T-helper 2 cell treated with Interferon-gamma antibody and Interleukin-4, amounts not matched to agents 100 ng/mL and 5 ng/mL, for 36 hours (primary cell): ENCODE results near the gene TMEM179. TPM values are rescaled to one million over a fixed set of nuclear protein-coding genes. Genes with fewer than 3 reads are reported as not detected.
"Not testable (repeated sequence)": the region's sequence is repeated elsewhere in the genome, so short reads cannot be mapped to it uniquely, and the experiment has no call there.

ENCODE experiments used
- intact Hi-C: fragments of 100-400 bp; cut with micrococcal nuclease; formaldehyde crosslinking; loops from one replicate; pipeline ENCODE4 v1.15.1; 2023
- total RNA-seq: library from RNA; stranded (reverse); gene quantifications from 2 replicates; pipeline ENCODE4 v1.2.3, GENCODE V29; 2022

The TMEM179 gene
- total RNA-seq, 1 donor from 2014 or later: 0.11 TPM

DNA sequence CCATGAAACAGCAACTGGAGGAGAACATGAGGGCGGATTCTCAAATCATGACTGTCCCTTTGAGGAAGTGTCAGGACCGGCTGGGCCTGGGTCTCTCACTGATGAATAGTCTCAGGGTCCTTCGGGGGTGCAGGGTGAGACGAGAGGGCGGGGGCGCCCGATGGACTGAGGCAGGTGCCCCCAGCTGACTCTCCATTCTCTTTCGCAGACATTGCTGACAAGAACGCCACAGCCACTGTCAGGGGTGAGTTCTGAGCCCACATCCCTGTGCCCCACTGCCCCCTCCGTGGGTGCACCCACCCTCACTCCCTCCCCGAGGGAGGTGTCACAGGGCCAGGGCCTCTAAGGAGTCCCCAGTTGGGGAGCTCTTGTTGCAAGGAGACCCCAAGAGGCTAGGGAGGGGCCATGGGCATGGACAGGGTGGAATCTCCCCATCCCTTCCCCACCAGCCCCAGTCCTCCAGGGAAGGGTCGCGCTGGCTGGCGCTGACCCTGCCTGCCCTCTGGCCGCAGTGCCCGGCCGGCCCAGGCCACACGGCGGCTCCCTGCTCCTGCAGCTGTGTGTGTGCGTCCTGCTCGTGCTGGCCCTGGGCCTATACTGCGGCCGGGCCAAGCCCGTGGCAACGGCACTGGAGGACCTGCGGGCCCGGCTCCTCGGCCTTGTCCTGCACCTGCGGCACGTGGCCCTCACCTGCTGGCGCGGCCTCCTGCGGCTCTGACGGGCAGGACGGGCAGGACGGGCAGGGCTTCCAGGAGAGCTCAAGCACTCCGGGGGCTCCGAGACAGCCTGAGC, 16.3 kb downstream of the TMEM179 start:
- intact Hi-C loops: no loop called here

GRCh38 chr14:104587641-104588040, 16.9 kb downstream of the TMEM179 start:
- intact Hi-C loops: no loop called here

DNA sequence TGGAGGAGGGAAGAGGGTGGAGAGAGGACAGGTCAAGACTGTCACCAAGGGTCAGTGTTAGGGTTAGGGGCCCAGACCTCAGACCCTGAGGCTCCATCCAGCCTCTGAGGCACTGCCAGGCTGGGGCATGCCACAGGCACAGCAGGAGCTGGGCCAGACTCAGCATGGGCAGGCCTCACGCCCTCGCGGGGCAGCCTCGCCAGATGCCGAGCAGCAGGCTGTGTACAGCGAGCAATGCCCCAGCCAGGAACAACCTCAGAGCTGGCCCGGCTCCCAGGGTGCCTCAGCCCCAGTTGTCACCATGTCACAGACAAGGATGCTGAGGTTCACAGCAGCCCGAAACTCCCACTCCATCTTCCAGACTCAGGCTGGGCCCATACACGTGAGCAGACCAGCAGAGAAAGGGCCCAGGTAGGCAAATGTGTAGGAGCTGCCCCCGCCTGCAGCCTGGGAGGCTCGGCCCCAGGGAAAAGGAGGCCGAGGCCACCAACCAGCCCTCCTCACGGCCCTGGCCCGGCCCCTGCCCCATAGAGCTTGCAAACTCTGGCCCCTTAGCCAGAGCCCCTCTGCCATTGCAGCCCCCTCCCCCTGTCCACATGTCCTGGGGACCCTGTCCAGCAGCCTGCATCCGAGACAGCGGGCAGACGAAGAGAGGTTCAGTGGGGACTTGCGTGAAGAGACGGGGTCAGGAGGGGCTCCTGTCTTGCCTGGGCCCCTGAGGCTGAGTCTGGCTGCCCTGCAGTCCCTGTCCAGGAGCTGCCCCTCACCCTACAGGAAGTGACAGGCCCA, 17.5 kb downstream of the TMEM179 start:
- intact Hi-C loops: no loop called here

GRCh38 chr14:104585966-104586697, 18.4 kb downstream of the TMEM179 start:
- intact Hi-C loops: no loop called here

GRCh38 chr14:104584557-104584956, 20.0 kb downstream of the TMEM179 start:
- intact Hi-C loops: no loop called here

DNA sequence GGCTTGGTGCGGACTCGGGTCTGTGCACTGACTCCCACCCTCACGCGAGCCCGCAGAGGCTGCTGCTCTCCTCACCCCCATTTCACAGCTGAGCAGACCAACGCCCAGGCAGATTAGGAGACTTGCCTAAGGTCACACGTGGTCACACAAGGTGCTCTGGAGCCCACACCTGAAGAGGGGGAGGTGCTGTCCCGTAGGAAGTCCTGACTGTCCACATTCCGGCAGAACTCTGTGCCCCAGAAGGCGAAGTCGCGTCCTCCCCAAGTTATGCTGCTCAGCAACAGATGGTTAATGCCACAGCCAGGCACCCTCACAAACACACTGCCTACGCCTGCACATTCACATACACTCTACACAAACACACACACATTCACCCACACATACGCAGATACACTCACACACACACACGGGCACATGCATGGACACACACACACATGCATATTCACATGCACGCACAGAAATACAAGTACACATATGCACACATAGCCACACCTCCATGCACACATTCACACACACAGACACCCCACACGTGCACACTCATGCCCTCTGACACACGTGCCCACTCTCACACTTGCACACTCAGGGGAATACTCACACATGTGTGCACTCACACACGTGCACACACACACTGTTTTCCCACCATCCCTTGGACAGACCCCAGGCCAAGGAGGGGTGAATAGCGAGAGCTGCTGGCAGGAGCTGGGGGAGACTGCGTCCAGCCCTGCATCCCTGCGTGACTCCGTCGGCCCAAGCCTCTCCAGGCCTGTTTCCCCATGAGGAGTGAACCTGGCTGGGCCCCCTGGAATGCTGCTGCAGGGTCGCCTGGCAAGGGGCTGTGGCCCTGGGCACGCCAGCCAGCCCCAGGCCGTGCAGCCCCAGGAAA, 20.9 kb downstream of the TMEM179 start:
- intact Hi-C loops: no loop called here

DNA sequence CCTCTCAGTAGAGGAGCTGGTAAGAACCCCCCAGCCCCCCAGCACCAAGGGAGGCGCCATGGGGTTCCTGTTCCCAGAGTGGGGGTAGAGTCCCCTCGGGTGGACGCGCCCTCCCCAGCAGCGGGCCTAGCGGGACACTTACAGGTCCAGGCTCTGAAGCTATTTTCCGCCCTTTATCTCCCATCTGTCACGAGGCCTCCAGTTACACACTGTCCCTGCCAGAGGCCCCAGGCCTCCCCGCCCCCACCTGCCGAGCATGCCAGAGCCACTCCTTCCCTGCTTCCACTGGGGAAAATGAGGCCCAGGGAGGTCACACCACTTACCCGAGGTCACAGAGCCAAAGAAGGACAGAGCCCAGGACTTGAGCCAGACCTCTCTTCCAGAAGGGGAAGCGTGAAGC, 21.9 kb downstream of the TMEM179 start:
- intact Hi-C loops: no loop called here

DNA sequence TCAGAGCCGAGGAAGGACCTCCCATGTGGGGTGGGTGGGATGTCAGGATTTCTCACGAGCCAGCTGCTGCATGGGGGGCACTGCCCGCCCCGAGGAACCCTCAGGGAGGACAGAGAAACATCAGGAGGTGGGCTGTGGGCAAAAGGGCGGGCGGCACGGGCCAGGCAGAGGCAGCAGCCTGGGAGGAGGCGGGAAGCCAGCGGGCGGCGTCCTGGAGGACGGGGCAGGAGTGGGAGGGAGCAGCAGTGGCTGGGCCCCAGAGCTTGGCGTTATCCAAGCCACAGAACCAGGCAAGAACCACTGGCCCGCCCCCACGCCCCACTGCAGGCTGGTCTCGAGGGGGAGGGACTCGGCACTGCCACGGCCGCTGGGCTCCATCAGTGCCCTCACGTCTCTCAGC, 22.6 kb downstream of the TMEM179 start:
- intact Hi-C loops: no loop called here

DNA sequence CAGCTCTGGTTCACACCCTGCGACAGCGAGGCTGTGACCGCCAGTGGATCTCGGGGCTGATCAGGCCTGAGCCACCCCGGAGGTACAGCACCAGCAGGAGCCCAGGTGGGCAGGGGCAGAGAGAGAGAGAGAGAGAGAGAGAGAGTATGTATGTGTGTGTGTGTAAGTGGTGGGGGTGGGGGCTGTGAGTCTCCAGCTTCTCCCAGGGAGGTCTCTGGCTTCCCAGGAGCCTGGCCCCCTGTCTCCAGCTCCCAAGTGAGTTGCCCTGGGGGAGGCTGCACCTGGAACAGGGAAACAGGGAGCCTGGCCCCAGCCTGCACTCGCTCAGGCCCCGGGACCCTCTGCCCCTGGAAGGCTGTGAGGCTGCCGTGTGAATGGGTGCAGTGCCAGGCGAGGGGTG, 23.1 kb downstream of the TMEM179 start:
- intact Hi-C loops: no loop called here

GRCh38 chr14:104580961-104581360, 23.6 kb downstream of the TMEM179 start:
- intact Hi-C loops: no loop called here

- intact Hi-C loops: not testable (repeated sequence)
Measured at GRCh38 chr14:104579939-104580338, 24.6 kb downstream of the TMEM179 start.

GRCh38 chr14:104579507-104579906, 25.1 kb downstream of the TMEM179 start, which contains the start of gene C14orf180:
C14orf180 (plus strand) TSS chr14:104579764; CDS start chr14:104586431, 6,667 bp downstream.
- intact Hi-C loops: no loop called here

DNA sequence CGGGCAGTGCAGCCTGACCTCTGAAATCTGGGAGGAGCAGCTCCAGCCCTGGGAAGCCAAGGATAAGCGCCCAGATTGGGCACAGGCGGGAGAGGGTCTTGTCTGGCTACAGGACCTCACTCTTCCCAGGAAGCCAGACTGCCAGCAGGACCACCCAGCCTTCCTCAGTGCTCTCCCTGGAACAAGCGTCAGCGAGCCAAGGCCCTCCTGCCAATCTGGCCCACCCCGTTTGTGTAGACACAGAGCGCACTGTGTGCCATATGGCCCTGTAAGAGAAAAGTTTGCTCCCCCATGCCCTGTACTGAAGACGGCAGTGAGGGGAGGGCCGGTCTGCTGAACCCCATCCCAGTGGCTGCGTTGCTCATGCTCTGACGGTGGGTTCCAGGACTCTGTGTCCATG, 26.3 kb downstream of the TMEM179 start:
- intact Hi-C loops: no loop called here

- intact Hi-C loops: no loop called here
Measured at GRCh38 chr14:104577847-104578301, 26.7 kb downstream of the TMEM179 start.

GRCh38 chr14:104577426-104577825, 27.1 kb downstream of the TMEM179 start:
- intact Hi-C loops: no loop called here

DNA sequence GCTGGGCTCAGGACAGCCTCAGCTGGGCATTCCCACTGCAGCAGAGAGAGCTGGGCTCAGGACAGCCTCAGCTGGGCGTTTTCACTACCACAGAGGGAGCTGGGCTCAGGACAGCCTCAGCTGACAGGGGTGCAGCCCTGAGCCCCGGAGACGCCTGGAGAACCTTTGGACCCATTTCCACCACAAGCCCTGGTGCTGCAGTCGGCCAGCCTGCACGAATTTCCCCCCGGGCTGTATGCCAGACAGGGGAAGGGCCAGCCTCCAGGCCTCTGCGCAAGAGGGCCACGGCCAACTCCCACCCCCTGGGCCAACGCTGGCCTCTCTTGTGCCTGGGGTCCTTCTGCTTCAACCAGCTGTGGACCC, 27.6 kb downstream of the TMEM179 start:
- intact Hi-C loops: no loop called here

DNA sequence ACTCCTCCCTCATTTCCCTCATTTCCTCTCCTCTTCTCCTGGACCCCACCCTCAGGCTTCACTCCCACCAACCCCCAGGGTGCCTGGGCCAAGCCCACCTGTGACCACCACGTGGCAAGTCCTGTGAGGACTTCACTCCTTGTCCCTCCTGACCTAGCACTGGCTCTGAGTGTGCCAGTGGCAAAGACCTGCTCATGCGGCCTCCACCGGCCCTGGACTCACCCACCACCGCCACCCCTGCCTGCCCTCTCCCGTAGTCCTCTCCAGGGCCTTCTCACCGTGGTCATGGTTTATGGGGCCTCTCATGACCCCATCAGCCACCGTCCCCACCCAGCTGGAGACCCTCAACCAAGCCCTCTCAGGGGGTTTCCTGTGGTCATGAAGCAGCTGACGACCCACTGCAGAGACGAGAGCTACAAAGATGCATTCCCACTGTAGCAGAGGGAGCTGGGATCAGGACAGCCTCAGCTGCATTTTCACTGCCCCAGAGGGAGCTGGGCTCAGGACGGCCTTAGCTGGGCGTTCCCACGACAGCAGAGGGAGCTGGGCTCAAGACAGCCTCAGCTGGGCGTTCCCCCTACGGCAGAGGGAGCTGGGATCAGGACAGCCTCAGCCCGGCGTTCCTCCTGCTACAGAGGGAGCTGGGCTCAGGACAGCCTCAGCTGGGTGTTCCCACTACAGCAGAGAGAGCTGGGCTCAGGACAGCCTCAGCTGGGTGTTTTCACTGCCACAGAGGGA, 28.2 kb downstream of the TMEM179 start:
- intact Hi-C loops: no loop called here

GRCh38 chr14:104574978-104575583, 29.5 kb downstream of the TMEM179 start:
- intact Hi-C loops: no loop called here

GRCh38 chr14:104574536-104574935, 30.0 kb downstream of the TMEM179 start:
- intact Hi-C loops: no loop called here

DNA sequence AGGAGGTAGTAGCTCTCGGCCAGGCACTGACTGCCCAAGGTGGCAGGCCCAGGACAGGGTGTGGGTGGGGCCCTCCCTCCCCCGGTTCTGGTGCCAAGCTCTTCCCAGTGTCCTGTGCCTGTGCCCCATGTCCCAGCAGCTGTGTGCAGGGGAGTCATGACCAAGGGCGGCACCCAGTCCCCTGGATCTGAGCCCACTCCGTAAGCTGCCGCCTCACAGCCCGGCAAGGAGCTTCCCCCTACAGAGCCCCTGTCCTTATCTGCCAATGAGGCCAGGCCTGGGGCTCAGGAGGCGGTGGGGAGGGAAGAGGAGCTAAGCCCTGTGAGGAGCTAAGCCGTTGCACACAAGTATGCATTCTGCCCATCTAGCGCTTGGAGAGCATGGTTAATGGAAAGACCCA, 30.6 kb downstream of the TMEM179 start:
- intact Hi-C loops: no loop called here
